ENCODE data around the gene FXYD6. TPM values are rescaled to one million over a fixed set of nuclear protein-coding genes. Genes with fewer than 3 reads are reported as not detected.

The FXYD6 gene
- total and polyA plus RNA-seq, 2 of the 8 experiments (the other 6 are each of a cell fraction or from before 2014, with no cell fraction given), result 44.6 to 117 TPM

DNA sequence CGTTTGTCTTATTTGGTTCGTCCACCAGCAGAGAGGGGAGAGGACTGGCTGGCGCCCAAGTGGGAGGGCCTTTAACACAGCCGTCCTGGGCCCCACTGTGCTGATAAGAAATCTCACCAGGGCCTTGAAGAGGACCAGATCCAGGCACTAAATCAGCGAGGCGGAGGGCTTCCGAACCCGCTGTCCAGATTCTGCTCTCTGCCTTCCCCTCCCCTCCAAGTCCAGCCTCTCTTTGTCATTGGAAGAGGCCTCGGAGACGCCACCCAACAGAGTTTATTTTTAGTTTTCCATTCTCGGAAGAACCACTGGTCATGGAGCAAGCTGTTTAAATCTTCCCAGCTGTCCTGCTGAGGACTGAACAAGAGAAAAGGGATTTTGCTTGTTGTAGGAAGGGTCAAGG is 9.3 kb upstream of the FXYD6 start (continued):
- TF ChIP-seq PHF8 (conservative IDR thresholded peaks at IDR 0.05; ENCODE audit: low read depth, low read length) (no peak), ZNF274 (IDR thresholded peaks at IDR 0.05; ENCODE audit: borderline replicate concordance, extremely low read depth, low read length) (no peak), SIRT6 (IDR thresholded peaks at IDR 0.05; ENCODE audit: low read length) (no peak), TEAD4 (IDR thresholded peaks at IDR 0.05; ENCODE audit: low read depth, low read length) (no peak), SP1 (IDR thresholded peaks at IDR 0.05; ENCODE audit: low read depth, low read length) (no peak), RFX5 (IDR thresholded peaks at IDR 0.05; ENCODE audit: borderline replicate concordance, low read depth, low read length) (no peak)
